ENCODE data around the gene SLC25A42. TPM values are rescaled to one million over a fixed set of nuclear protein-coding genes. Genes with fewer than 3 reads are reported as not detected.

The SLC25A42 gene
- total and polyA plus RNA-seq, 2 experiments from 2014 or later = 13.8 to 23.2 TPM

GRCh38 chr19:19077103-19077502 lies 13.3 kb downstream of the SLC25A42 start:
- Histone ChIP-seq H3K27me3 (no peaks in the 10 kb centered on the region), H3K9me3 (ENCODE audit: low read depth) (no peaks in the 10 kb centered on the region), H3K9me2 (replicated peaks; ENCODE audit: insufficient read depth) (no peaks in the 10 kb centered on the region), H3K4me3 (no peak overlapping the region), H3K79me2 (no peaks in the 10 kb centered on the region), H4K20me1 (ENCODE audit: insufficient read depth, poor library complexity, severe bottlenecking) (no peaks in the 10 kb centered on the region), H3K27ac (no peak overlapping the region), H3K4me2 (no peak overlapping the region), H2AFZ (no peak overlapping the region), H3K4me1 (ENCODE audit: insufficient read depth) (peaks cover 4% of the 10 kb centered on the region), H3K36me3 (replicated peaks; ENCODE audit: insufficient read depth, low read depth) (no peaks in the 10 kb centered on the region)
- no peak for TF ChIP-seq EZH2phosphoT487 (IDR thresholded peaks at IDR 0.05; ENCODE audit: low read depth, severe bottlenecking, unreplicated experiment)
- TF ChIP-seq EZH2 (IDR thresholded peaks at IDR 0.05; ENCODE audit: borderline replicate concordance) = no peak
- TF ChIP-seq CTCF (IDR thresholded peaks at IDR 0.05; ENCODE audit: poor library complexity) = no peak
- no peak for DNase-seq (ENCODE audit: low spot score)
- WGBS (ENCODE audit: low lambda C conversion rate, missing lambda C conversion rate) = 90% methylated on average over 7 of the region's 7 CpGs

- no peak overlapping the region for H2AFZ ChIP-seq
- 98% methylated on average over 6 of the region's 6 CpGs for WGBS (ENCODE audit: low lambda C conversion rate, missing lambda C conversion rate)
- H4K20me1 ChIP-seq (ENCODE audit: insufficient read depth, poor library complexity, severe bottlenecking) = no peaks in the 10 kb centered on the region
- no peak for TF ChIP-seq EZH2 (IDR thresholded peaks at IDR 0.05; ENCODE audit: borderline replicate concordance)
- H3K36me3 ChIP-seq (replicated peaks; ENCODE audit: insufficient read depth, low read depth) = no peaks in the 10 kb centered on the region
- no peak overlapping the region for H3K27ac ChIP-seq
- H3K9me2 ChIP-seq (replicated peaks; ENCODE audit: insufficient read depth) = no peaks in the 10 kb centered on the region
- H3K27me3 ChIP-seq = no peaks in the 10 kb centered on the region
- H3K4me3 ChIP-seq = no peak overlapping the region
- no peak overlapping the region for H3K4me2 ChIP-seq
- H3K79me2 ChIP-seq = no peaks in the 10 kb centered on the region
- H3K4me1 ChIP-seq (ENCODE audit: insufficient read depth) = peaks cover 4% of the 10 kb centered on the region
- H3K9me3 ChIP-seq (ENCODE audit: low read depth) = no peaks in the 10 kb centered on the region
- no peak for DNase-seq (ENCODE audit: low spot score)
Observed at GRCh38 chr19:19078801-19079200, 15.0 kb downstream of the SLC25A42 start.

GRCh38 chr19:19079571-19079970 lies 15.8 kb downstream of the SLC25A42 start:
- no peaks in the 10 kb centered on the region for H3K9me2 ChIP-seq (replicated peaks; ENCODE audit: insufficient read depth)
- H2AFZ ChIP-seq = no peak overlapping the region
- H3K4me3 ChIP-seq = no peak overlapping the region
- H3K36me3 ChIP-seq (replicated peaks; ENCODE audit: insufficient read depth, low read depth) = no peaks in the 10 kb centered on the region
- H3K9me3 ChIP-seq (ENCODE audit: low read depth) = no peaks in the 10 kb centered on the region
- no peak overlapping the region for H3K4me2 ChIP-seq
- TF ChIP-seq CTCF (IDR thresholded peaks at IDR 0.05; ENCODE audit: poor library complexity) (no peak), EZH2phosphoT487 (IDR thresholded peaks at IDR 0.05; ENCODE audit: low read depth, severe bottlenecking, unreplicated experiment) (no peak)
- H3K27me3 ChIP-seq = no peaks in the 10 kb centered on the region
- 100% methylated on average over 1 of the region's 1 CpG for WGBS (ENCODE audit: low lambda C conversion rate, missing lambda C conversion rate)
- H4K20me1 ChIP-seq (ENCODE audit: insufficient read depth, poor library complexity, severe bottlenecking) = no peaks in the 10 kb centered on the region
- no peaks in the 10 kb centered on the region for H3K4me1 ChIP-seq (ENCODE audit: insufficient read depth)
- H3K79me2 ChIP-seq = no peaks in the 10 kb centered on the region
- no peak overlapping the region for H3K27ac ChIP-seq
- DNase-seq (ENCODE audit: low spot score) = no peak

GRCh38 chr19:19081642-19082151 lies 17.9 kb downstream of the SLC25A42 start:
- Histone ChIP-seq H3K4me1 (ENCODE audit: insufficient read depth) (no peaks in the 10 kb centered on the region), H3K36me3 (replicated peaks; ENCODE audit: insufficient read depth, low read depth) (no peaks in the 10 kb centered on the region), H3K79me2 (no peaks in the 10 kb centered on the region), H4K20me1 (ENCODE audit: insufficient read depth, poor library complexity, severe bottlenecking) (no peaks in the 10 kb centered on the region), H3K27ac (no peak overlapping the region), H3K4me3 (no peak overlapping the region), H3K9me3 (ENCODE audit: low read depth) (no peaks in the 10 kb centered on the region), H3K9me2 (replicated peaks; ENCODE audit: insufficient read depth) (no peaks in the 10 kb centered on the region), H2AFZ (no peak overlapping the region), H3K27me3 (no peaks in the 10 kb centered on the region), H3K4me2 (no peak overlapping the region)
- WGBS (ENCODE audit: low lambda C conversion rate, missing lambda C conversion rate) = 86% methylated on average over 16 of the region's 16 CpGs
- no peak for TF ChIP-seq EZH2 (IDR thresholded peaks at IDR 0.05; ENCODE audit: borderline replicate concordance)
- TF ChIP-seq CTCF (IDR thresholded peaks at IDR 0.05; ENCODE audit: poor library complexity) = no peak
- no peak for TF ChIP-seq EZH2phosphoT487 (IDR thresholded peaks at IDR 0.05; ENCODE audit: low read depth, severe bottlenecking, unreplicated experiment)
- DNase-seq (ENCODE audit: low spot score) = no peak
